GM19372 (cell line): ENCODE data around the gene ARHGAP26.
"Not testable (repeated sequence)": the region's sequence is repeated elsewhere in the genome, so short reads cannot be mapped to it uniquely, and the experiment has no call there.

ENCODE experiments used
- ATAC-seq: cut with Tn5 transposase; IDR thresholded peaks from one replicate; pipeline ENCODE4 v1.9.1; 2021; ENCODE audit warnings: mild to moderate bottlenecking, low read depth, moderate library complexity; ENCODE audit not compliant: unreplicated experiment

ARHGAP26 gene

DNA sequence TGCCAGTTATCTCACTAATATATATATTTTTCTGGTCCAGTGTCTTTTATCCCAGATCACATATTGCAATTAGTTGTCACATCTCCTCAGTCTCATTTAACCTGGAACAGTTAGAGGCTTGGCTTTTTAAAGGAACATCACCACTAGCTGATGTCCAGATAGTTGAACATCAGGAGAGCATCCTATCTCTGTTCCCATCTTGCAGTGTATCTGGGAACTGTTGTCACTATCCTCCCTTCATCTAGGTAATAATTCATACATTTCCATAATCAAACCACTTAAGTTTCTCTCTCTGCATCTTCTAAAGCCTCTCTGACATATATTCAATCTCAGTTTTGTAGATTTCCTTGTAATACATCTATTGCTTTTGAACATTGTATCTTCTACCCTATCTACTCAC lies 175.7 kb downstream of the ARHGAP26 start:
- ATAC-seq: no peak

DNA sequence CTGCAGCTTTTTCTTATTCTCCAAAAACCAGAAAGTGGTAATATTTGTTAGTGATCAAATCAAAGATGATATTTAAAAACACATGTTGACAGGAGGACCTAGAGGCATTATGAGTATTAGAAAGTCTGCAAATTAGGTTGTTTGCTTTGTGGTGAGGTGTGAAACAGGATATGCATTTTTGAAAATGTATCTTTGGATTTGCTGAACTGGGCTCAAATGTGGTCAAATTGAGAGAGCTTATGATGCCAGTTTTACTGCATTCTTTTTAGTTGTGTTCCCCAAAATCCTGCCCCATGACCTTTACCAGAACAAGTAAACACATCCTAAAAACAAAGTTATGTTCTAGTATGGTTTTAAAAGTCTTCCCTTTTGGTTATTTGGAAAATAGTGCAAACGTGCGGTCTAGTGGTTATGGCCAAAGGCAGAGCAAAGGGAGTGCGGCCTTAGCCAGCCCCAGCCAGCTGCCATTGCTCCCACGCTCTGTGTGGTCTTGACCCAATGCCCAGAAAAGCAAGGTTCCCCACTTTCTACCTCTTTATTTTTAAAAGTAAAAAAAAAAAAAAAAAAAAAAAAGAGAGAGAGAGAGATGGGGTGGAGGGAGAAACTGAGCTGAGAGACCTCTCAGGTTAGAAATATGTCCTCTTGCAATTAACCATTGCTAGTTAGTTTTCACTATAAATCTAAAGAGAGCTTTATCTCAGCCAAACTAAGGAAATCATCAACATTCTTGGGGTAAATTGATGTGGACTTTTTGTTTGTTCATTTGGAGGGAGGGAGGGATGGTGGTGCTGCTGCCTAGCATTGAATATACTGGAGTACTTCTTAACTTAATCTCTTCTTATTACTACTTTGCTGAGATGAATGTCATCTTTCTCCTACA lies 176.6 kb downstream of the ARHGAP26 start:
- no peak for ATAC-seq

GRCh38 chr5:142947427-142947709 lies 177.2 kb downstream of the ARHGAP26 start:
- ATAC-seq: no peak

- ATAC-seq: no peak
These were observed 182.1 kb downstream of the ARHGAP26 start for GRCh38 chr5:142952229-142952628.

DNA sequence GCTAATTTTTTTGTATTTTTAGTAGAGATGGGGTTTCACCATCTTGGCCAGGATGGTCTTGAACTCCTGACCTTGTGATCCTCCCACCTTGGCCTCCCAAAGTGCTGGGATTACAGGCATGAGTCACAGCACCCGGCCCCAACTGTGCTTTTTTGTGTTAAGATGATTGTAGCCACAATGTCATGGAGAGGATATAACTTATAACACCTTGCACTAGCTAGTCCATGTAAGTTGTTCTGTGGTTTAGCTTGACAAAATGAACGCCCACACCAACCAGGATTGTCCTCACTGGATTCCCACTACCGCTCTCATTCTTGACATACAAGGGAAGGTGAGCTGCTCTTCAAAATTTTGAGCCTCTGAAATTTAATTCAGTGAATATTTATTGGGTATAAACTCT lies 182.7 kb downstream of the ARHGAP26 start:
- not testable (repeated sequence) for ATAC-seq

GRCh38 chr5:142954455-142954854 lies 184.3 kb downstream of the ARHGAP26 start:
- no peak for ATAC-seq

DNA sequence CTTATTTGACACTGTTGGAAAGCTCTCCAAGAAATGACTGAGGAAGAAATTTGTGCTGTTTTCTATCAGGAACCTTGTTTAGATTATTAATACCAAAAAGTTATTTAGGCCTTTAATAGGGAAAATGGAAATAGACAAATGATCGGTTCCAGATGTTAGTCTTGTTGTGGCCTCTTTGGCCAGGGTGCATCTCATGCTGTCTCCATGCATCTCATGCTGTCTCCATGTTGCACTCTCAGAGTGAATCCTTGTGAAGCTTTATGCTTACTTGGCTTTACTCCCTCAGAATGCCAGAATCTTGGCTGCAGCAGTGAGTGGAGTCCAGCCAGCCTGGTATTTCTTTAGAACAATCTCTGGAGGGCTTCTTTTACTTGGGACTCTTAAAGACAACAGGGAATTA lies 185.5 kb downstream of the ARHGAP26 start:
- no peak for ATAC-seq

DNA sequence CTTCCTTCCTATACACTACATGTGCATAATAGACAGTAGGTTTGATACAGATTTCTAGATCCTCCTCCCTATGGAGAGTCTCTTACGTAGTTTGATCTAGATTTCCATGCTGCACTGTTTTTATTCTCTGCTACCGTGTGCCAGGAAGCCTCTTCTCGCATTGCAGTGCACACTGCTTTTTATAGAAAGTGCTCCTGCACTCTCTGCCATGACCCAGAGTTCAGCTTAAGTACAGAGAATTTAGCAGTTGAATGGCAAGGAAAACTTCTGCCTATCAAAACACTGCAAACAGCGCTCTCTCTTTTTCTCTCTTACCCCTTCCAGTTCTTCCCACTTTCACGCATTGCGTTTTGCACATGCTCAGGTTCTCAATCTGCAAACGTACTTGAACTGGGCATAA lies 187.4 kb downstream of the ARHGAP26 start:
- ATAC-seq: no peak

- no peak for ATAC-seq
These were observed 188.9 kb downstream of the ARHGAP26 start for GRCh38 chr5:142958944-142959682.

DNA sequence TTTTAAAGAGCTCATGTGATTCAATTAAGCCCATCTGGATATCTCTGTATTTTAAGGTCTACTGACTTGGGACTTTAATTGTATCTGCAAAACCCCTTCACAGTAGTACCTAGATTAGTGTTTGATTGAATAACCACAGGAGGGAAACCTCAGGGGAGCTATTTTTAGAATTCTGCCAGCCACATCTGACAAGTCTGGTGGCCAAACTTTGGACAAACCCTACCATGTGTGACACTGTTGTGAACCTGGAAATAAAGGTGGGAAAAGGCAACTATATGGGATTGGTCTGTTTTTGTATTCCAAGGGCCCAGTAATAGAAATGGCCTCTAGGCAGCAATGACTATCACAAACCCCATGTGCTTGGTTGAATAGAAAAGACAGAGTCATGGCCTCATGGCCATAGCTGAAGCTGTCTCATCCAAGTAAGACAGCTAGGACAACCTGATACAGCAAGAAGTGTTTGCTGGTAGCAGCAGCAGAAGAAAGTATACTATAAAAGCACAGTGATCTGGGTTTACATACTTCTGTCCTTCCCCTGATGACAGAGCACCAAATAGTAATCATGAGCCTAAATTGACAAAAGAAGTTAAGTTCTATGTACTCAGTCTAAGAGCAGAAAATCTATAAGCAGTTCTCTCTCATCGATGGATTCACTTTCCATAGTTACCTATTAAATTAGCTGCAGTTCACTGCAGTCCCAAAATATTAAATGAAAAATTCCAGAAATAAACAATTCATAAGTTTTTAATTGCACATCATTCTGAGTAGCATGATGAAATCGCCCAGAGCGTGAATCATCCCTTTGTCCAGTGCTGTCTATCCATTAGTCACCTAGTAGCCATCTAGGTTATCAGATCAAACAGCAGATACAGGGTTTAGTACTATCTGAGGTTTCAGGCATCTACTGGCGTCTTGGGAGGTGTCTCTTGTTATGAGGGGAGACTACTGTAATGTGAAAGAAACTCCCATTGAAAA lies 189.8 kb downstream of the ARHGAP26 start:
- no peak for ATAC-seq

DNA sequence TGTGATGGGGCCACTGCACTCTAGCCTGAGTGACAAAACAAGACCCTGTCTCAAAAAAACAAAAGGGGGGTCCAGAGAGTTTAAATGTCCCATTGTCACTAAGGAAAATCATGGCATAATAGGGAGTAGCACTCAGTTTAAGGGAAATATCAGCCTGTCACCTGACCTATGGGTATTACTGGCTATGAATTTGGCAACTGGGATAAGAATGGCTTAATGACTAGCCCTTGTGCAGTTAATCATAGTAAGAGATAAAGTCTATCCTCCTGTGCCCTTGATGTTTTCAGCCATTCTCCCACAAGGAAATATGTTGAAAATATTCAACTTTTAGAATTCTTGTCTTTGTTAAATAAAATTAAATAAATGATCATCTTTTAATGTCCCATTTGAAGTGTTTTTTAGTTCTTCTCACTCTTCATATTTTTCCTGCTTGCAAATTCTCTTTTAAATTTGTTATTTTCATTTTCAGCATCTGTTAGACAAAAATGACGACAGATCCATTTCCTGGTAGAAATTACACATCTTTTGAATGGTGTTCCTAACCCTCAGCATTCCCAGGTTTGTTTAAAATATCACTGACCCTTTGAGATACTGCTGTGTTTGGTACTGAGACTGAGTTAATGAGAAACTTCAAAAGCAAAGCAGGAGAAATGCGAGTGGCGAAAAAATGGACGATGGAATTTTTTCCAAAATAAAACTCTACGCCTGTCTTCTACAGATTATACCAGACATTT lies 191.4 kb downstream of the ARHGAP26 start:
- ATAC-seq: no peak

DNA sequence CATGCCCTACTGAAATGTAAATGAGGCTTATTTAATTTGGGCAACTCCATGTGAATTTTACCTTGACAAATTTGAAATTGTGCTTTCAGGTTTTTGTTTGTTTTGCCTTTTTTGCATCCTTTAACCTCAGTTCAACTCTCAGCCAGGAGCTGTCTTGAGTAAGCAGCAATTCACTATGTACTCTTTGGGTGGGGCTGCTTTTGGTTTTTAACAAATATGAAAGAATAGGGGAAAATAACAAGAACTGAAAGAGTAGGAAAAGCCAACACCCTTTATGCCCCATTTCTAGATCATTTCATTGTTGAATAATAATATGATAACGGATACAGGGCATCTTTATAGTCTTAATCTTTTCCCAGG lies 192.0 kb downstream of the ARHGAP26 start:
- ATAC-seq: no peak

GRCh38 chr5:142965258-142966120 lies 195.3 kb downstream of the ARHGAP26 start:
- not testable (repeated sequence) for ATAC-seq

- ATAC-seq: no peak
These were observed 195.9 kb downstream of the ARHGAP26 start for GRCh38 chr5:142966121-142966420.

DNA sequence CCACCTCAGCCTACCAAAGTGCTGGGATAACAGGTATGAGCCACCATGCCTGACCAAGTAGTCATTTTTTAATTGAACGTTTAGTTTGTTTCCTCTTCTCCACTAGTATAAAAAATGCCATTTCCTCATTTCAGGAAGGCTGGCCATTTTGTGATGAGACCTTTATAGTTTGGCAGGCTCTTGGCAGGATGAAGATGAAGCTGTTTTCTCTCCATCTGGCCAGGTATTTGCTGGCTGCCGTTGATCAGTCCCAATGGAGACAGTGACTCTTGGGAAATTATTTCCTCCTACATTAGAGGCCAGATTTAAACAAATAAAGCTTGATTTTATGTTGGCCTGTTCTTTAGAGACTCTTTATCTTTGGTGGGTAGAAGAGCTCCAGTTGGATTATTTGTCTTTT lies 199.0 kb downstream of the ARHGAP26 start:
- no peak for ATAC-seq

GRCh38 chr5:142969624-142970439 lies 199.7 kb downstream of the ARHGAP26 start:
- no peak for ATAC-seq

DNA sequence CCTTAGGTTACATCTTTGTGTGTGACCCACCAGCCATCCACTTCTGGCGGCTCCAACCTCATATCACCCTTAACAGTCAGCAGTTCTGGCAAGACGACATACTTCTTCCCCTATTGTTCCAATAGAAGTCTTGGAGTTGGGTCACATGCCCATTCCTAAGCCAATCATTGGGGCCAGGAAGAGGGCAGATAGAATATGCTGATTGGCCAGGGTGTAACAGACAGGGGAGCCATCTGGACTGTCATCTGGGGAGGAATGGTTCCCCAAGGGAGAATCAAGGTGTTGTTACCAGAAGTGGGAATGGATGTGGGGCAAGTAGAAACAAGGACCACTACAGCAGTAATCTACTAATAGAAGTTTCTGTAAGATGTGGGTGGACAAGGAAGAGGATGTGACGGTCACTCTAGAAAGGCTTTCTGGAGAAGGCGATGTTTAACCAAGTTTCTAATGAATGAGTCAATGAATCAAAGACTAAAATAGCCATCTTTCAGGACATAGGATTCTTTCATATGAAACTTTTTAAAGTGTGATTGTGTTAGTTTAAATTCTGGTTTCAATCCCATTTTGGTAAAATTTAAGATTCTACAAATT lies 200.4 kb downstream of the ARHGAP26 start:
- ATAC-seq: no peak

DNA sequence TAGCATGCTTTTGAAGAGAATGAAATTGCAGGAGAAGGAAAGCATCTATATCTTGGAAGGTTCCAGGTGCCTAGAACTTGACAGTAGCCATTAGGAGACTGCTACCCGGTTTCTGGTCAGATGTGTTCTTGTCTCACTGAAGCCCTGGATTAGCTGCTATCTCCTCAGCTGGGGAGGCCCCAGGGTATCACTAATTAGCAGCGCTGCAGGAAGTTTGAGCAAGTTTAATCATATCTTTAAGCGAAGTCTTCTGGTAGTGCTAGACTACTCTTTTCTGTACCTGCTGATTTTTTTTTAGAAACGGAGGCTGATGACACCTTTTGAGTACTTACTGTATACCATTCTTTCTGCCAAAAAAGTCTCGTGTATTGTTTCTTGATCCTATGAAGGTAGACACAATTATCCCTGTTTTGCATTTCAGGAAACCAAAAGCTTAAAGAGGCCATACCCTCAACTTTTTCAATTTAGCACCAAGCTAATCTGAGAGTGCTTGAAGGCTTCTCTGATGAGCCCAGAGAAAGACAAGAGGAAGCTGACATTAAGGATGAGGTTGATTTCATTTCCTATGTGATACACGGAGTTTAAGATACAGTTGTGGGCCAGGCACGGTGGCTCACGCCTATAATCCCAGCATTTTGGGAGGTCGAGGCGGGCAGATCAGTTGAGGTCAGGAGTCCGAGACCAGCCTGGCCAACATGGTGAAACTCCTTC lies 201.3 kb downstream of the ARHGAP26 start:
- ATAC-seq: no peak
